Kasumi-1 (cell line): ENCODE measurements around the gene RTBDN.
A peak's percentile ranks its signal among the peaks of the same experiment; 100 is the strongest.

Source experiments
- DNase-seq, 2 experiments: peaks; one replicate each; lab custom pipeline; 2025; lab: John Stamatoyannopoulos, UW

Gene RTBDN

DNA sequence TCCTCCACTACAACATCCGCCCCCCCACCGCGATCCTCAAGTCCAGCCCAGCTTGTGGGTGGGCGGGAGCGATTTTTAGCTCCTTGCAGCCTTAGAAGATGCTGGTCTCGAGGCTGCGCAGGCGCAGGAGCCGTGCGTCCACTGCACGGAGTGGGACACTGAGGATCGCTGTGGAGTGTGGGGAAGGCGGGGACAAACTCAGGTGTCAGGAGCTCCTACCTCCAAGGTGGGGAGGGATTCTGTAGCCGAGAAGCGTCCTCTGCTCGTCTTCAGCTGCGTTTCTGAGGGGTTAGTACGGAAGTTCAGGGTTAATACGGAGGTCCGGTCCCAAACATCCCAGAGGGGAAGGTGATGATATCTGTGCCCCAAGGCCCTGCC, at the start of gene RTBDN:
Gene RTBDN, minus strand, starts transcription at position 14 of the 378 bp plus-strand sequence. CDS start 4,600 bp downstream, outside the sequence.
- no peak for DNase-seq

DNA sequence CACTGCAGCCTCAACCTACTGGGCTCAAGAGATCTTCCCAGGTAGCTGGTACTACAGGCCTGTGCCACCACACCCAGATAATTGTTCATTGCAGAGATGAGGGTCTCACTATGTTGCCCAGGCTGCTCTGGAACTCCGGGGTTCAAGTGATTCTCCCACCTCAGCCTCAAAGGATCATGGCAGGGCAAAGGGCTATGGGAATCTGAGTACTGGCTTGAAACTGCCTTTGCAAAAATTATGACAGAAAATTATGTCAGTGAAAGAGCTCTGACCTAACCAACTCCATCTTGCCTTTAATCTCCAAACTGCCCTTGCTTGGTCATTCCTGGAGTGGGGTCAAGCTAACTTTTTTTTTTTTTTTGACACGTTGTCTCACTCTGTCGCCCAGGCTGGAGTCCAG, 48.2 kb upstream of the RTBDN start:
- DNase-seq, result no peak

DNA sequence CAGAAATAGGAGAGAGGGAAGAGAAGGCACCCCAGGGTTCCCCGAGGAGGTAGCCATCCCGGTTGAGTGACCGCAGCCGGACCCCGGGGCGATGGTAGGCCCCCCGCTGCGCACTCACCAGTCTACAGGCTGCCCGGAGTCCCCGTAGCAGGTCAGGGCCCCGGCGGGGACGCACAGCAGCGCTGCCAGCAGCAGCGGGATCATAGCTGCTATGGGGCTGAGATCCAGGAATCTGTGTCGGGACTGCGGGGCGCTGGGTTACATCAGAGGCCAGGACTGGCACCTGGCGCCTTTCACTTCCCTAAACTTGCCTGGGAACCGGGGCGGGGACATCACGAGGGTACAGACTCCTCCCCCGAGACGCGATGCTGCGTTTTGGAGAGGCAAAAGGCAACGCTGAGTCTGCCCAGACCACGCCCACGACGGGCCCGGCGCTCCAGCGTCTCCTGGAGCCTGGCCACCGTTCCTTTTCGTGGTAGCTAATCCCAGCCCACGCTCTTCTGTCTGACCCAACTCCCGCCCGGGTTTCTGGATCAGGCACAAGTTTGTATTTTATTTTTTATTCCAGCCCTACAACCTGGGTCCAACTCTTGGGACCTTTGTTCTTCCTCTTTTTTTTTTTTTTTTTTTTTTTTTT, 46.9 kb upstream of the RTBDN start, which contains the start of gene DNASE2:
Gene DNASE2, minus strand, starts transcription at position 278 of the 637 bp plus-strand sequence. Its CDS starts 74 bp downstream, at position 204.
- DNase-seq, result peak; percentile 95 to 96

DNA sequence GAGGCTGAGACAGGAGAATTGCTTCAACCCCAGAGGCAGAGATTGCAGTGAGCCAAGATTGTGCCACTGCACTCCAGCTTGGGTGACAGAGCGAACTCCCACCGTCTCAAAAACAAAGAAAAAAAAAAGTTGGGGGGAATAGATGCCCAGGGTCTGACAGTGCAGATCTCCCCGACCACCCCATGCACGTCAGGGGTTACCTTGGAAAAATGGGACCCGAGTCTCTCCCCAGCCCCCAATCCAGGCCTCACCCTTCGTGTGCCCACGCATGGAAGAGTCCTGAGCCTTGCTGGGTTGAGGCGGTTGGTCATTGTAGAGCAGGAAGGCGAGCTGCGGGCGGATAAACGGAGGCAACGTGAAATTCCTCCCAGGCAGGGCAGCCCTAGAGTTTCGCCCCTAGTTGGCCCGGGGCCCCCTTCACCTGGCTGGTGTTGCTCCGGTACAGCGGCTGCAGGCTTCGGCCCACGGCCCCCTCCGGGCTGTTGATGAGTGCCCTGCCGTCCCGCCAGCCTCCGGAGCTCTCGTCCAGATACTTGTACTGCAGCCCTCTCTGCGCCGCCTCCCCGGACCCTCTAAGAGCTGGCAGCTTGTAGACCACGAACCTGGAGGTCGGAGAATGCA, 46.3 kb upstream of the RTBDN start:
- DNase-seq, result peak; percentile 15 to 16

DNA sequence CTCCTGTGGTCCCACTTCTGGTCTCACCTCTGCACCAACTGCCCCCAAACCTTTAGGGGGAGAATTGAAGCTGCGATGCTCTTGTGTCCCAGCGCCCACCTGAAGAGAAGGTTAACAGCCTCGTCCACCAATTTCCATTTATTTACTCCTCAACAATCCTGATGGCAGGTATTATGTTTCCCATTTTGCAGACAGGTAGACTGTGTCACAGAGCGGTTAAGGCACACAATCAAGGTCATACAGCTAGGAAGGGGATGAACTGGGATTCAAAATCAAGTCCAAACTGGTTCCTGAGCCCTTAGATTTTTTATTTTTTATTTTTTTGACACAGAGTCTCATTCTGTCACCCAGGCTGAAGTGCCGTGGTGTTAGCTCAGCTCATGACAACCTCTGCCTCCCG, 40.7 kb upstream of the RTBDN start:
- no peak for DNase-seq

DNA sequence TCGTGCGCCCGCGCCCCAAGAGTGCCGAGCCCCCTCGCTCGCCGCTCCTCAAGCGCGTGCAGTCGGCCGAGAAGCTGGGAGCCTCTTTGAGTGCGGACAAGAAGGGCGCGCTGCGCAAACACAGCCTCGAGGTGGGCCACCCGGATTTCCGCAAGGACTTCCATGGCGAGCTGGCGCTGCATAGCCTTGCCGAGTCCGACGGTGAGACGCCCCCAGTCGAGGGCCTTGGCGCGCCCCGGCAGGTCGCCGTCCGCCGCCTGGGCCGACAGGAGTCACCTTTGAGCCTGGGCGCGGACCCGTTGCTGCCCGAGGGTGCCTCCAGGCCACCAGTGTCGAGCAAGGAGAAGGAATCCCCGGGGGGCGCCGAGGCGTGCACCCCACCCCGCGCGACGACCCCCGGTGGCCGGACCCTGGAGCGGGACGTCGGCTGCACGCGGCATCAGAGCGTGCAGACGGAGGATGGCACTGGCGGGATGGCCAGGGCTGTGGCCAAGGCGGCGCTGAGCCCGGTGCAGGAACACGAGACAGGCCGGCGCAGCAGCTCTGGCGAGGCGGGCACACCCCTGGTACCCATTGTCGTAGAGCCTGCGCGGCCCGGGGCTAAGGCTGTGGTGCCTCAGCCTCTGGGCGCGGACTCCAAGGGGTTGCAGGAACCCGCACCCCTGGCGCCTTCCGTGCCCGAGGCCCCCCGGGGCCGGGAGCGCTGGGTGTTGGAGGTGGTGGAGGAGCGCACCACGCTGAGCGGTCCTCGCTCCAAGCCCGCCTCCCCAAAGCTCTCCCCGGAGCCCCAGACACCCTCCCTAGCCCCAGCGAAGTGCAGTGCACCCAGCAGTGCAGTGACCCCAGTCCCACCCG, 39.7 kb upstream of the RTBDN start:
- no peak for DNase-seq

DNA sequence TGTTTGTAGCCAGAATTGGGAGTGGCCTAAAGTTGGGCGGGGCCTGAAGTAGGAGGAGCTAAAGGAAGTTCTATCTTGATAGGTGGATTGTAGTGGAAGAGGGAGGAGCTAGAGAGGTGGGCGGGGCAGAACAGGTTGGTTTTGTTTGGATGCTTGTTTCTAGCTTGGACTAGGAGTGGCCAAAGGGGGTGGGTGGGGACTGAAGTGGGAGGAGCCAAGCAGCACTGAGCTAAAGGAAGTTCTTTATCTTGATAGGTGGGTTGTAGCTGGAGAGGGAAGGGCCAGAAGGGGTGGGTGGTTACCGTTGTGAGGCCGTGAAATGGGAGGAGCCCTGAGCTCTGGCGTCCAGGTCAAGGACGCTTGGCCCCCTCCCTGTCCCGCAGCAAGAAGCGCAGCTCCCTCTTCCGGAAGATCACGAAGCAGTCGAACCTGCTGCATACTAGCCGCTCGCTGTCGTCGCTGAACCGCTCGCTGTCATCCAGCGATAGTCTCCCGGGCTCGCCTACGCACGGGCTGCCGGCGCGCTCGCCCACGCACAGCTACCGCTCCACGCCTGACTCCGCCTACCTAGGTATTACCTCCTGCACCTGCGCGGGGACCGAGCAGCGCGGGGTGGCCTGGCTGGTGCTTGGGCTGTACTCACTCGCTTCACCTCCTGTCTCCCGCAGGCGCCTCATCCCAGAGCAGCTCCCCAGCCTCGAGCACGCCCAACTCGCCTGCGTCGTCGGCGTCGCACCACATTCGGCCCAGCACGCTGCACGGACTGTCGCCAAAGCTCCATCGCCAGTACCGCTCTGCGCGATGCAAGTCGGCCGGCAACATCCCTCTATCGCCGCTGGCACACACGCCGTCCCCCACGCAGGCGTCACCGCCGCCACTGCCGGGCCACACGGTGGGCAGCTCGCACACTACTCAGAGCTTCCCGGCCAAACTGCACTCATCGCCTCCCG, 38.8 kb upstream of the RTBDN start:
- no peak for DNase-seq

DNA sequence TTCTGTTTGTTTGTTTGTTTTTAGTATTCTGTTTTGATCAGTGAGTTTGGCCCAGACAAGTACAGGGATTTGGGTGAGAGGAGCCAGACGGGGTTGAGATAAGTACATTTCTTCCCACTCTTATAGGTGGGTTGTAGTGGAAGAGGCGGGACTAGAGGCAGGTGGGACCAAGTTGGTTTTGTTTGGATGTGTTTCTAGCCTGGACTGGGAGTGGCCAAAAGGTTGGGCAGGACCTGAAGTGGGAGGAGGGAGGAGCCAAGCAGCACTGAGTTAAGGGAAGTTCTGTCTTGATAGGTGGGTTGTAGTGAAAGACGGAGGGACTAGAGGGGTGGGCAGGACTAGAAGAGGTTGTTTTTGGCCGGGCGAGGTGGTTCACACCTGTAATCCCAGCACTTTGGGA, 37.9 kb upstream of the RTBDN start:
- no peak for DNase-seq

DNA sequence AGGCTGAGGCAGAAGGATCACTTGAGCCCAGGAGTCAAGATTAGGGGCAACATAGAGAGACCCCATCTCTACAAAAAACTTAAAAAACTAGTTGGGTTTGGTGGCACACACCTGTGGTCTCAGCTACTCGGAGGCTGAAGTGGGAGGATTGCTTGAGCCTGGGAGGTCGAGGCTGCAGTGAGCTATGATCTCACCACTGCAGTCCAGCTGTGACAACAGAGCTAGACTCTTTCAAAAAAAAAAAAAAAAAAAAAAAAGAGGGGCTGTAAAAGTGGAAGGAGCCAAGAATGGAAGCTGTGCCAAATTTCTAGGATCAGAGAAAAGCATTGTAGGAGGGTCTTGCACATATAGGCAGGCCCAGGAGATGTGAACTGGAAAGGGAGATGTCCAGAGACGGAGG, 37.3 kb upstream of the RTBDN start:
- no peak for DNase-seq

DNA sequence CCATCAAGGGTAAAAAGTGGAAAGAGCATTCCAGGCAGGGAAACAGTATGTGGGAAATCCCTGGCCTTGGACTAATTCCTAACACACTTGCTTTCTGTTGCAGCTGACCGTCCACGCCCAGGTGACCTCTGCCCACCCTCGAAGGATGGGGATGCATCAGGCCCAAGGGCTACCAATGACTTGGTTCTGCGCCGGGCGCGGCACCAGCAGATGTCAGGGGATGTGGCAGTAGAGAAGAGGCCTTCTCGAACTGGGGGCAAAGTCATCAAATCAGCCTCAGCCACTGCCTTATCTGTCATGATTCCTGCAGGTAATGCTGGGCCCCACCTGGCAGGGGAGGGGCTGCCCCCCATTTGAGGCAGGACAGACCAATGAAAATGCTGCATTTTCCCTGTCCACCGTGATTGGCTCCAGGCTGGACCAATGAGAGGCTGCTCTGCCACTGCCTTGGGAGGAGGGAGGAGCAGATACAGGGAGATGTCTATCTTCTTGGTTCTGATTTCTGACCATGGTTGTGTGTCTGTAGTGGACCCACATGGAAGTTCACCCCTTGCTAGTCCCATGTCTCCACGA, 34.2 kb upstream of the RTBDN start:
- DNase-seq, result no peak

DNA sequence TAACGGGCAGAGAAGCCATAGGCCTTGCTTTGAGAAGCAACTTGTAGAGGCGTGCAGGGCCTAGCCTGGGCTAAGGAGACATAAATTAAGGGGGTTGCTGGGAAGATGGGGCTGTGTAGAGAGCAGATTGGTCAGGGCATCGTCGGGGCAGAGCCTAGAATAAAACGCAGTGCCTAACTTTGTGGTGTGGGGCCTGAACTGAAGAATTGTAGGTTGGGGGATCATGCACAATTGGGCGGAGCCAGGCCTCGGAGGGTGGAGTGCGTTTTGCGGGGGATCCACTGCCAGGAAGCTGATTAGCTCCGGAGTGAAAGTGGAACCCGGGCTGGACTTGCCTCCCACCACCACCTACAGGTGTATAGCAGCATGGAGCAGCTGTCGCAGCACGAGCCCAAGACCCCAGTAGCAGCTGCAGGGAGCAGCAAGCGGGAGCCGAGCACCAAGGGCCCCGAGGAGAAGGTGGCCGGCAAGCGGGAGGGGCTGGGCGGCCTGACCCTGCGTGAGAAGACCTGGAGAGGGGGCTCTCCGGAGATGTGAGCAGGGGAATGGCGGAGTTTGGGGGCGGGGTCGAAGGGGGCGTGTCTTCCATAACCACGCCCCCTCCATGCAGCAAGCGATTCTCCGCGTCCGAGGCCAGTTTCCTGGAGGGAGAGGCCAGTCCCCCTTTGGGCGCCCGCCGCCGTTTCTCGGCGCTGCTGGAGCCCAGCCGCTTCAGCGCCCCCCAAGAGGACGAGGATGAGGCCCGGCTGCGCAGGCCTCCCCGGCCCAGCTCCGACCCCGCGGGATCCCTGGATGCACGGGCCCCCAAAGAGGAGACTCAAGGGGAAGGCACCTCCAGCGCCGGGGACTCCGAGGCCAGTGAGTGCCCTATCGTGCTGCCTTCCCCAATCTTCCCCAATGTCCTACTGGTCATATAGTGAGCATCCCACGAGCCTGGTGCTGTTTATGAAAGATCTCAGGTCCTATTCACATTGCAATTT, 33.0 kb upstream of the RTBDN start:
- no peak for DNase-seq

DNA sequence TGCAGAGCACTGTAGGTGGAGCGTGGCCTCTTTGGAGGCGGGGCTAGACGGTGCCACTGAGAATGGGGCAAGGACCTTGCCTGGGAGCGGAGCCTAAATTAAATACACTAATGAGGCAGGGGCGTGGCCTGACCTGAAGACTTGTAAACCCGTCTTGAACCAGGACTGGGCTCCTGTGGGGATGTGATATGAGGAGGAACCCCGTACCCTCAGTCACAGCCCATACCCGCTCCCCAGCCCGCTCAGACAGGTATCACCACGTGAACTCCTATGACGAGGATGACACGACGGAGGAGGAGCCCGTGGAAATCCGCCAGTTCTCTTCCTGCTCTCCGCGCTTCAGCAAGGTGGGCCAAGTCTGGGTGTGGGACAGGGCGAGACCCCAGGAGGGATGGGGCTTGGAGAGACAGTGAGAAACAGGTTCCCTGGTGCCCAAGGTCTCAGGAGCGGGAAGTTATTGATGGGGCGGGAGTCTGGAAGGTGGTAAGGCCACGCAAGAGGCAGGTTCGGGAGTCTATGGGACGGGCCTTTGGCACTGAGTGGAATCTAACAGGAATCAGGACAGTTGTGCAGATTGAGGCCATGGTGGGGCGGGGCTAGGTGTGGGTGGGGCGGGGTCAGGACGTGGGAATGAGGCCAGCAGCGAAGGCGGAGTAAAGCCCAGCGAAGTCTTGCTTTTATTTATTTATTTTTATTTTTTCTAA, 32.2 kb upstream of the RTBDN start:
- DNase-seq, result no peak

DNA sequence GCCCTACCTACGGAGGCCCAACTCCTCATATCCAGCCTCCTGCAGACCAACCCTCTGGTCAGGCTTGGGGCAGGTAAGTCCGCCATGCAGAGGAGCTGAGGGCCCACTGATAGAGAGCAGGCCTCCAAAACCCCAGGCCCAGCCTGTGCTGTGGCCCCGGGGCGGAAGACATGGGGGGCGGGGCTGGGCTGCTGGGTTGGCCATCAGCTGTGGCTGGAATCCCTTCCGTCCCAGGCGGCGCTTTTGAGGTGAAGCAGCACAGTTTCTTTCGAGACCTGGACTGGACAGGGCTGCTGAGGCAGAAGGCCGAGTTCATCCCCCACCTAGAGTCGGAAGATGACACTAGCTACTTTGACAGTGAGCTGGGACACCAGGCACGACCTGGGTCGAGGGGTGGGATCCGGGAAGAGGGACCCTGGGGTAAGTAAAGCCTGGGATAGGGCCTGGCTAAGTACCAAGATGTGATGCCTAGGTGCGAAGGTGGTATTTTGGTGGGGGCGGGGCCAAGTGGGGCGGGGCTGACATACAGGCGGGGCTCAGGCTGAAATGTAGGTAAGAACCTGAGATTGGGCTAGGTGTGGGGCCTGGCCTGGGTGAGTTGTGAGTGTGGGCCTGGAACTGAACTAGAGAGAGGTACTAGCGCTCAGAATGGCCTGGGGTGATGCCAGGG, 31.5 kb upstream of the RTBDN start:
- DNase-seq, result no peak

DNA sequence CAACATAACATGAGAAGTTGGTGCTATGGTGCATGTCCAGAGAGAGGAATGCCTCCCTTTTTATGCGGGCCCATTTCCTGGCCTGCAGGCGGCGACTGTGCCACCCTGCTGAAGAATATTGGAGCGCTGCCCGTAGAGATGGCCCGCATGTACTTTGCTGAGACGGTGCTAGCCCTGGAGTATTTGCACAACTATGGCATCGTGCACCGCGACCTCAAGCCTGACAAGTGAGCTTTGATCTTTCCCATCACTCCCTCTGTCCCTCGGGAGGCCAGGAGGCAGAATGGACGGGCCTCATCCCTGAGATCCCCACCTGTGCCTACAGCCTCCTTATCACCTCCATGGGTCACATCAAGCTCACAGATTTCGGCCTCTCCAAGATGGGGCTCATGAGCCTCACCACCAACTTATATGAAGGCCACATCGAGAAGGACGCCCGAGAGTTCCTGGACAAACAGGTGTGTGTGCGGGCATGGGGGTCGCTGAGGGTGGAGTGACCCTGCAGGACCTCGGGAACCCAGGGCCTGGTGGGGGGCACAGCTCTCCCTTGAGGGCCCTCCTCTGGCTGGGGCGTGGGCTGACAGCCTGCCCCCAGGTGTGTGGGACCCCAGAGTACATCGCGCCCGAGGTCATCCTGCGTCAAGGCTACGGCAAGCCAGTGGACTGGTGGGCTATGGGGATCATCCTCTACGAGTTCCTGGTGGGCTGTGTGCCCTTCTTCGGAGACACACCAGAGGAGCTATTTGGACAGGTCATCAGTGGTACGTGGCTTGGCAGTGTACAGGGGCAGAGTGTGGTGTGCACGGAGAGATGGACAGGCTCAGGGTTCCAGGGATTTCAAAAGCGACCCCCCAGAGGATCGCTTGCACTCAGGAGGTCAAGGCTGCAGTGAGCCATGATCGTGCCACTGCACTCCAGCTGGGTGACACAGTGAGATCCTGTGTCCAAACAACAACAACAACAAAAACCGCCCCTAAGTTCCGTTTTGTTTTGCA, 30.6 kb upstream of the RTBDN start:
- DNase-seq, result no peak

DNA sequence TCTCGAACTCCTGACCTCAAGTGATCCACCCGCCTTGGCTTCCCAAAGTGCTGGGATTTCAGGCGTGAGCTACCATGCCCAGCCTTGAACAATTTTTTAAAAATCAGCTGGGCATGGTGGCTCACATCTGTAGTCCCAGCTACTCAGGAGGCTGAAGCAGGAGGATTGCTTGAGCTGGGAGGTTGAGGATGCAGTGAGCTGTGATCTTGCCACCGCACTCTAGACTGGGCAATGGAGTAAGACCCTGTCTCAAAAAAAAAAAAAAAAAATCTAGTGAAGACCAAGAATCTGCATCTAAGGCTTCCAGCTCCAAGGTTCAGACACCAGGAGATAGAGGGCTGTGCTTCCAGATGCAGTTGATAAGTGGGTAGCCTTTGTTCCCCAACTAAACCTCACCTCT, 29.8 kb upstream of the RTBDN start:
- no peak for DNase-seq

DNA sequence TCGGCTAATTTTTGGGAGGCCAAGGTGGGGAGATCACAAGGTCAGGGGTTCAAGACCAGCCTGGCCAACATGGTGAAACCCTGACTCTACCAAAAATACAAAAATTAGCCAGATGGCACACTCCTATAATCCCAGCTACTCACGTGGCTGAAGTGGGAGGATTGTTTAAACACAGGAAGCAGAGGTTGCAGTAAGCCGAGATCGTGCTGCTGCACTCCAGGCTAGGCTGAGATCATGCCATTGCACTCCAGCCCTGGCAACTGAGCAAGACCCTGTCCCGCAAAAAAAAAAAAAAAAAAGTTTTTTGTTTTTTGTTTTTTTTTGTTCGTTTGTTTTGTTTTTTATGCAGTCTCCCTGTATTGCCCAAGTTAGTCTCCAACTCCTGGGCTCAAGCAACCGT, 25.2 kb upstream of the RTBDN start:
- DNase-seq, result no peak

DNA sequence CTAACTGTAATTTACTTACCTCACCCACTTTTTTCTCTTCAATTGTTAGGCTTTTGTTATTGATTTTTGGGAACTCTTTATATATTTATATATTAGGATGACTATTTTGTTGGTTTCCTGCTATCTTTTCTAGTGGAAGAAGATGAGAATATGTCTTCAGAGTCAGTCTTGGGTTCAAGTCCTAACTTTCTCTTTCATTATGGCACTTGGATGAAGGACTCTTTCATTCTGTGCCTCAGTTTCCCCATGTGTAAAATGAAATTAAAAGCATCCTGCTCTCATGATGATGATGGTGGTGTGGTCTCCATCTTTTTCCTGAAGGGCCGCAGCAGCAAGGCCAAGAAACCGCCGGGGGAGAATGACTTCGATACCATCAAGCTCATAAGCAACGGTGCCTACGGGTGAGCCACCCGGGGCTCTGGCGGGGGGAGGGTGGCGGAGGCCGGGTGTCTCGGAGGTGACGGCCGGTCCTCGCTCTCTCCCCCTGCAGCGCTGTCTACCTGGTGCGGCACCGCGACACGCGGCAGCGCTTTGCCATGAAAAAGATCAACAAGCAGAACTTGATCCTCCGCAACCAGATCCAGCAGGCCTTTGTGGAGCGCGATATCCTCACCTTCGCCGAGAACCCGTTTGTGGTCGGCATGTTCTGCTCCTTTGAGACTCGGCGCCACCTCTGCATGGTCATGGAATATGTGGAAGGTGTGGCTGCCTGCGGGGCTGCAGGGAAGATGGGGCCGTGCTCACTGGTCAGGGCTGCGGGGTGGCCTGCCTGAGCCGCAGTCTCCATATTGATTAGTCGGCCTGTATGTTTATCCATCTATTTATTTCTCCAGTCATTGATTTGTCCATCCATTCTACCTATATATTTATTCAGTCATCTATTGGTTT, 23.9 kb upstream of the RTBDN start:
- no peak for DNase-seq
